A549 (cell line): ENCODE results near the gene NFATC2. TPM values are rescaled to one million over a fixed set of nuclear protein-coding genes. Genes with fewer than 3 reads are reported as not detected.

Experiments used
- ATAC-seq, 2 experiments: fragments of 200-7000 bp in 1 of 2; fragments of >200 bp in 1 of 2; cut with Nextera tagmentation in 1 of 2; cut with Tn5 transposase in 1 of 2; 3 replicates each; pipeline versions ENCODE4 v1.8.0 to v1.9.1; 2018 to 2020; ENCODE audit warnings: mild to moderate bottlenecking in 1 of 2, moderate library complexity in 1 of 2
- CTCF ChIA-PET: fragments of 300-600 bp; sonication (Branson Sonifier 250); formaldehyde crosslinking; extraction: SDS; loops from one replicate; lab custom pipeline; 2021; ENCODE audit warnings: antibody characterized with exemption, inconsistent platforms; lab: Yijun Ruan, JAX
- POLR2A ChIA-PET: fragments of 350-600 bp; formaldehyde crosslinking; extraction: SDS; loops from one replicate; lab custom pipeline; 2021; ENCODE audit warnings: antibody characterized with exemption, inconsistent platforms; lab: Yijun Ruan, JAX
- DNase-seq, 2 experiments: peaks; one replicate each; pipeline versions ENCODE4 v3.0.0 to v3.0.0-alpha.2; 2011 to 2016; ENCODE audit warnings: low read depth in 1 of 2, low spot score in 1 of 2
- FAIRE-seq: peaks from 2 replicates; lab custom pipeline; 2011; peaks lifted over from hg19 to GRCh38; lab: Jason Lieb, UNC
- H3K27ac ChIP-seq, 2 experiments: fragments of >200 bp; sonication (Bioruptor Twin); formaldehyde crosslinking; 3 replicates each; pipeline ENCODE4 v1.5.1; 2016 to 2017
- H3K4me1 ChIP-seq: fragments of >200 bp; sonication (Bioruptor Twin); formaldehyde crosslinking; 3 replicates; pipeline ENCODE4 v1.6.1; 2016
- H3K4me2 ChIP-seq: fragments of >200 bp; sonication (Bioruptor Twin); formaldehyde crosslinking; 3 replicates; pipeline ENCODE4 v1.6.1; 2016
- H3K4me3 ChIP-seq: fragments of >200 bp; sonication (Bioruptor Twin); formaldehyde crosslinking; 3 replicates; pipeline ENCODE4 v1.5.1; 2016
- H3K9me3 ChIP-seq: fragments of >200 bp; sonication (Bioruptor Twin); formaldehyde crosslinking; 3 replicates; pipeline ENCODE4 v1.6.1; 2016
- CHD2 ChIP-seq: fragments of 150-350 bp; IDR thresholded peaks from 2 replicates; pipeline ENCODE4 v1.6.1; 2014; ENCODE audit warnings: low read length; ENCODE audit not compliant: partially characterized antibody
- EHMT2 ChIP-seq: fragments of 200-600 bp; sonication (generic); IDR thresholded peaks from 2 replicates; pipeline ENCODE4 v1.6.1; 2016; ENCODE audit warnings: antibody characterized with exemption, low read depth, mild to moderate bottlenecking, moderate library complexity
- ESRRA ChIP-seq: fragments of 150-350 bp; IDR thresholded peaks from 2 replicates; pipeline ENCODE4 v1.6.1; 2014; ENCODE audit warnings: mild to moderate bottlenecking, low read length, borderline replicate concordance
- HEYL ChIP-seq: fragments of 250-450 bp; sonication (Bioruptor Pico); IDR thresholded peaks from 2 replicates; pipeline ENCODE4 v1.8.0; 2021; ENCODE audit warnings: mild to moderate bottlenecking, moderate library complexity
- MAFK ChIP-seq: fragments of 450-650 bp; IDR thresholded peaks from 2 replicates; pipeline ENCODE4 v1.6.1; 2014; ENCODE audit not compliant: partially characterized antibody
- PHF8 ChIP-seq: fragments of 200-600 bp; sonication (generic); IDR thresholded peaks from 2 replicates; pipeline ENCODE4 v1.6.1; 2016; ENCODE audit warnings: low read depth, mild to moderate bottlenecking, antibody characterized with exemption, moderate library complexity, borderline replicate concordance
- RARB ChIP-seq: fragments of 250-450 bp; sonication (Bioruptor Pico); IDR thresholded peaks from 2 replicates; pipeline ENCODE4 v1.8.0; 2021; ENCODE audit warnings: mild to moderate bottlenecking, moderate library complexity
- SMC3 ChIP-seq: fragments of >200 bp; sonication (Bioruptor Twin); formaldehyde crosslinking; IDR thresholded peaks from 3 replicates; pipeline ENCODE4 v1.6.1; 2018; ENCODE audit warnings: inconsistent platforms
- TP53 ChIP-seq: fragments of 250-450 bp; sonication (Bioruptor Pico); IDR thresholded peaks from 2 replicates; pipeline ENCODE4 v1.5.0; 2021; ENCODE audit warnings: mild to moderate bottlenecking, moderate library complexity
- ZC3H11A ChIP-seq: fragments of 450-650 bp; IDR thresholded peaks from 2 replicates; pipeline ENCODE4 v1.6.1; 2014; ENCODE audit warnings: antibody characterized with exemption, mild to moderate bottlenecking
- WGBS: methylation state at CpG from one replicate; pipeline ENCODE4 v1.1.6; 2017; ENCODE audit errors: missing lambda C conversion rate; 5-methylcytosine and 5-hydroxymethylcytosine counted together
- polyA plus RNA-seq, 4 experiments: library from polyadenylated mRNA; depleted of rRNA in 3 of 4; stranded (reverse); fragments of >200 nt; fragmentation: RNase III in 1 of 4; extraction: RNeasy Plus Mini Kit Qiagen cat#74134 plus additional on column Dnase treatment in 1 of 4; gene quantifications; 2 replicates in 3 of 4; 3 replicates in 1 of 4; pipeline ENCODE4 v1.2.3, GENCODE V29; 2011 to 2017
- TF ChIP-seq, protein P1 (sequence below): fragments of 200-600 bp; sonication (generic); IDR thresholded peaks from 2 replicates; pipeline ENCODE4 v1.6.1; 2016; ENCODE audit warnings: antibody characterized with exemption, mild to moderate bottlenecking, moderate library complexity
- TF ChIP-seq, protein P2 (sequence below): IDR thresholded peaks from 2 replicates; pipeline ENCODE4 v1.6.1; 2012
- TF ChIP-seq, protein P3 (sequence below): IDR thresholded peaks from 2 replicates; pipeline ENCODE4 v1.6.1; 2012
- TF ChIP-seq, protein P4 (sequence below): fragments of 250-450 bp; sonication (Bioruptor Pico); IDR thresholded peaks from 2 replicates; pipeline ENCODE4 v1.5.0; 2020; ENCODE audit warnings: low read depth, mild to moderate bottlenecking, moderate library complexity

The NFATC2 gene
- polyA plus RNA-seq, 2 of the 4 experiments (the other 2 are of a cell fraction), result 0.75 to 1.6 TPM

DNA sequence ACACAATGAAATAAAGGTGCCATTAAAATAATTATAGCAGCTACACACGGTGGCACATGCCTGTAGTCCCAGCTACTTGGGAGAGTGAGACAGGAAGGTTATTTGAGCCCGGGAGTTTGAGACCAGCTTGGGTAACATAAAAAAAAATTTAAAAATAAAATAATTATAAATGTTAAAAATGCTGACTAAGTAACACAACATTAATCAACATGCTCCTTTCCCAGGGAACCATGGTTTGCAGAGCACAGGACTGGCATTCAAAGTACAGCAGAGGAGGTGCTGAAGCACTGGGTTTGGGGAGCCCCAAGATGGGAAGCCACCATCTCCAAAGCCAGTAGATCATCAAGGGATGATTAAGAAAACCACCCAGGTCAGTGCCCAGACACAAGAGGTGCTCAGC, 51.9 kb downstream of the NFATC2 start:
- ChIA-PET CTCF (interaction anchor here (0.9 kb wide), 1 partner anchor 104 kb away, joined by 7 read pairs; no protein-coding TSS in a partner anchor), POLR2A (no interaction called here)
- H3K4me2 ChIP-seq, result no peak overlapping the region
- H3K4me1 ChIP-seq, result peaks cover 11% of the 10 kb centered on the region; the same call in 2 of the 3 replicates
- ATAC-seq, result no peak
- no peak overlapping the region for H3K27ac ChIP-seq
- no peaks in the 10 kb centered on the region for H3K9me3 ChIP-seq
- no peak for DNase-seq
- 73% methylated on average over 2 of the region's 2 CpGs for WGBS
- FAIRE-seq, result no peak
- TF ChIP-seq HEYL (CRISPR knock-in tag) (no peak), RARB (CRISPR knock-in tag) (no peak), SMC3 (no peak), MAFK (peak; percentile 50), ZC3H11A (no peak), TP53 (CRISPR knock-in tag) (no peak)
- TF ChIP-seq, protein P1, sequence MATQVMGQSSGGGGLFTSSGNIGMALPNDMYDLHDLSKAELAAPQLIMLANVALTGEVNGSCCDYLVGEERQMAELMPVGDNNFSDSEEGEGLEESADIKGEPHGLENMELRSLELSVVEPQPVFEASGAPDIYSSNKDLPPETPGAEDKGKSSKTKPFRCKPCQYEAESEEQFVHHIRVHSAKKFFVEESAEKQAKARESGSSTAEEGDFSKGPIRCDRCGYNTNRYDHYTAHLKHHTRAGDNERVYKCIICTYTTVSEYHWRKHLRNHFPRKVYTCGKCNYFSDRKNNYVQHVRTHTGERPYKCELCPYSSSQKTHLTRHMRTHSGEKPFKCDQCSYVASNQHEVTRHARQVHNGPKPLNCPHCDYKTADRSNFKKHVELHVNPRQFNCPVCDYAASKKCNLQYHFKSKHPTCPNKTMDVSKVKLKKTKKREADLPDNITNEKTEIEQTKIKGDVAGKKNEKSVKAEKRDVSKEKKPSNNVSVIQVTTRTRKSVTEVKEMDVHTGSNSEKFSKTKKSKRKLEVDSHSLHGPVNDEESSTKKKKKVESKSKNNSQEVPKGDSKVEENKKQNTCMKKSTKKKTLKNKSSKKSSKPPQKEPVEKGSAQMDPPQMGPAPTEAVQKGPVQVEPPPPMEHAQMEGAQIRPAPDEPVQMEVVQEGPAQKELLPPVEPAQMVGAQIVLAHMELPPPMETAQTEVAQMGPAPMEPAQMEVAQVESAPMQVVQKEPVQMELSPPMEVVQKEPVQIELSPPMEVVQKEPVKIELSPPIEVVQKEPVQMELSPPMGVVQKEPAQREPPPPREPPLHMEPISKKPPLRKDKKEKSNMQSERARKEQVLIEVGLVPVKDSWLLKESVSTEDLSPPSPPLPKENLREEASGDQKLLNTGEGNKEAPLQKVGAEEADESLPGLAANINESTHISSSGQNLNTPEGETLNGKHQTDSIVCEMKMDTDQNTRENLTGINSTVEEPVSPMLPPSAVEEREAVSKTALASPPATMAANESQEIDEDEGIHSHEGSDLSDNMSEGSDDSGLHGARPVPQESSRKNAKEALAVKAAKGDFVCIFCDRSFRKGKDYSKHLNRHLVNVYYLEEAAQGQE, result no peak
- TF ChIP-seq, protein P2, sequence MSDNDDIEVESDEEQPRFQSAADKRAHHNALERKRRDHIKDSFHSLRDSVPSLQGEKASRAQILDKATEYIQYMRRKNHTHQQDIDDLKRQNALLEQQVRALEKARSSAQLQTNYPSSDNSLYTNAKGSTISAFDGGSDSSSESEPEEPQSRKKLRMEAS, result no peak
- TF ChIP-seq, protein P3, sequence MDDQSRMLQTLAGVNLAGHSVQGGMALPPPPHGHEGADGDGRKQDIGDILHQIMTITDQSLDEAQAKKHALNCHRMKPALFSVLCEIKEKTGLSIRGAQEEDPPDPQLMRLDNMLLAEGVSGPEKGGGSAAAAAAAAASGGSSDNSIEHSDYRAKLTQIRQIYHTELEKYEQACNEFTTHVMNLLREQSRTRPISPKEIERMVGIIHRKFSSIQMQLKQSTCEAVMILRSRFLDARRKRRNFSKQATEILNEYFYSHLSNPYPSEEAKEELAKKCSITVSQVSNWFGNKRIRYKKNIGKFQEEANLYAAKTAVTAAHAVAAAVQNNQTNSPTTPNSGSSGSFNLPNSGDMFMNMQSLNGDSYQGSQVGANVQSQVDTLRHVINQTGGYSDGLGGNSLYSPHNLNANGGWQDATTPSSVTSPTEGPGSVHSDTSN, result no peak
- no peak overlapping the region for H3K4me3 ChIP-seq

DNA sequence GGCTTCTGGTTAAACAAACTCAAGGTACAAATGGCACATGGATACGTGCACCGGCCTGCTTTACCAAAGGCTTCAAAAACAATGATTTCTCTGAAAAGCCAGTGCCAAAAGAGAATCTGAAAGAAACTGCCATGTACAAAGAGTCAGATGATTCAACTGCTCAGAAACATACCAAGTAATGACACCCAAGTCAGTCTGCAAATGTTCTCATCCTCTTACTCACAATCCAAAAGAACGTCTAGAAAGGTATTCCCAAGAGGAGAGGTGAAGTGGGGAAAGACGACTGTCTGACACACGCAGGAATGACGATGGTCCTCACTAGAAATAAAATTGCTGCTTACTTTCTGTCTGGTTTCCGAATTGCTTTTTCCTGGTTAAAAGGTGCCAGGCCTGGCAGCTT, 52.9 kb downstream of the NFATC2 start:
- WGBS, result 81% methylated on average over 7 of the region's 7 CpGs
- Histone ChIP-seq H3K27ac (no peak overlapping the region), H3K4me2 (no peak overlapping the region), H3K4me1 (peaks cover 11% of the 10 kb centered on the region; the same call in 2 of the 3 replicates), H3K4me3 (no peak overlapping the region), H3K9me3 (no peaks in the 10 kb centered on the region)
- DNase-seq, result no peak
- ChIA-PET CTCF (no interaction called here), POLR2A (no interaction called here)
- FAIRE-seq, result no peak
- no peak for ATAC-seq
- no peak for TF ChIP-seq ESRRA
- no peak for TF ChIP-seq PHF8
- no peak for TF ChIP-seq CHD2

DNA sequence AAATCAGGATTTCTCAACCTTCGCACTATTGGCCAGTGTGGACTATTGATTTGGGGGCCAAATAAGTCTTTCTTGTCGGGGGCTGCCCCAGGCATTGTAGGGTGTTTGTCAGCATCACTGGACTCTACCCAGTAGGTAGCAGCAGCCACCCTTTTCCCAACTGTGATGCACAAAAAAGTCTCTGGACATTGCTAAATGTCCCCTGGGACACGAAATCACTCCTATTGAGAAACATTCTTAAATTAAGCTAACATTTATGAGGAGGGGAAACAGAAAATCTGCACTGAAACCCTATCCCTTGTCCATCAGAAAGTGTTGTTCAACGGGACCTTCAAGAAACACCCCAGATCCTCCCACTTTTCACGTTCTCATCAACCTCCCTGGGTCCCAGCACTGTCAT, 54.2 kb downstream of the NFATC2 start:
- peak overlapping the region in 1 of 2 experiments; percentile 9; a peak in 1 of 6 replicates for H3K27ac ChIP-seq
- no peak for TF ChIP-seq EHMT2
- TF ChIP-seq, protein P4, sequence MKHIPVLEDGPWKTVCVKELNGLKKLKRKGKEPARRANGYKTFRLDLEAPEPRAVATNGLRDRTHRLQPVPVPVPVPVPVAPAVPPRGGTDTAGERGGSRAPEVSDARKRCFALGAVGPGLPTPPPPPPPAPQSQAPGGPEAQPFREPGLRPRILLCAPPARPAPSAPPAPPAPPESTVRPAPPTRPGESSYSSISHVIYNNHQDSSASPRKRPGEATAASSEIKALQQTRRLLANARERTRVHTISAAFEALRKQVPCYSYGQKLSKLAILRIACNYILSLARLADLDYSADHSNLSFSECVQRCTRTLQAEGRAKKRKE (CRISPR knock-in tag), result no peak
- no peaks in the 10 kb centered on the region for H3K9me3 ChIP-seq
- H3K4me3 ChIP-seq, result no peak overlapping the region
- DNase-seq (no peak), FAIRE-seq (no peak), ATAC-seq (no peak)
- peak overlapping the region; percentile 26; the same call in 1 of the 3 replicates for H3K4me2 ChIP-seq
- H3K4me1 ChIP-seq, result peaks cover 11% of the 10 kb centered on the region; the same call in 2 of the 3 replicates
- 76% methylated on average over 5 of the region's 5 CpGs for WGBS
- CTCF ChIA-PET, result interaction anchor here (1.2 kb wide), 1 partner anchor 106 kb away, joined by 6 read pairs; no protein-coding TSS in a partner anchor
- POLR2A ChIA-PET, result no interaction called here
